H1 (cell line): Measurements from ENCODE around the gene PTPRT. TPM values are rescaled to one million over a fixed set of nuclear protein-coding genes. Genes with fewer than 3 reads are reported as not detected.

Source experiments
- CTCF ChIA-PET: fragments of 300-600 bp; sonication (Branson Sonifier 250); formaldehyde crosslinking; loops from one replicate; lab custom pipeline; 2021; ENCODE audit not compliant: partially characterized antibody; lab: Charles Lee
- POLR2A ChIA-PET: fragments of 300-600 bp; sonication (Branson Sonifier 250); formaldehyde crosslinking; loops from one replicate; lab custom pipeline; 2021; ENCODE audit warnings: inconsistent platforms; ENCODE audit not compliant: partially characterized antibody; lab: Charles Lee
- DNase-seq, 2 experiments: peaks; one replicate each; pipeline versions ENCODE4 v3.0.0 to v3.0.0-alpha.2; 2010 to 2022; ENCODE audit warnings: low spot score in 2 of 2, low read depth in 1 of 2, mixed read lengths in 1 of 2
- FAIRE-seq: peaks from 2 replicates; lab custom pipeline; 2011; peaks lifted over from hg19 to GRCh38; lab: Jason Lieb, UNC
- H2AFZ ChIP-seq: 2 replicates; pipeline ENCODE4 v1.8.1; 2012; ENCODE audit warnings: low read length, inconsistent platforms
- H2AK5ac ChIP-seq: 2 replicates; pipeline ENCODE4 v1.6.1; 2013; ENCODE audit warnings: low read depth, low read length
- H2BK120ac ChIP-seq: replicated peaks from 2 replicates; pipeline ENCODE3; 2013; ENCODE audit warnings: low read depth, low read length, inconsistent platforms
- H2BK12ac ChIP-seq: 2 replicates; pipeline ENCODE4 v1.6.1; 2013; ENCODE audit warnings: low read depth, low read length
- H2BK15ac ChIP-seq: 2 replicates; pipeline ENCODE4 v1.6.1; 2013; ENCODE audit warnings: low read length
- H2BK20ac ChIP-seq: 2 replicates; pipeline ENCODE4 v1.6.1; 2013; ENCODE audit warnings: low read length
- H2BK5ac ChIP-seq: 2 replicates; pipeline ENCODE4 v1.6.1; 2013; ENCODE audit warnings: low read depth, low read length
- H3K14ac ChIP-seq: 2 replicates; pipeline ENCODE4 v1.6.1; 2013; ENCODE audit warnings: inconsistent platforms; ENCODE audit not compliant: insufficient read length
- H3K18ac ChIP-seq: 2 replicates; pipeline ENCODE4 v1.6.1; 2013; ENCODE audit warnings: low read length; ENCODE audit errors: extremely low read depth
- H3K23ac ChIP-seq: 2 replicates; pipeline ENCODE4 v1.6.1; 2013; ENCODE audit warnings: inconsistent platforms; ENCODE audit not compliant: insufficient read length
- H3K23me2 ChIP-seq: 2 replicates; pipeline ENCODE4 v1.6.1; 2013; ENCODE audit warnings: low read depth, low read length
- H3K27ac ChIP-seq: 2 replicates; pipeline ENCODE4 v1.6.1; 2011; ENCODE audit warnings: low read depth, low read length, inconsistent platforms
- H3K27me3 ChIP-seq, 4 experiments: replicated peaks in 1 of 4; 1 replicate in 1 of 4; 2 replicates in 3 of 4; pipeline versions ENCODE4 v1.6.1 to v1.8.1; 2011 to 2013; ENCODE audit warnings: low read length in 3 of 4, mild to moderate bottlenecking in 3 of 4, inconsistent platforms in 2 of 4, mixed read lengths in 2 of 4, moderate library complexity in 1 of 4; ENCODE audit not compliant: control insufficient read depth in 3 of 4, insufficient read depth in 3 of 4; ENCODE audit errors: extremely low read depth in 1 of 4
- H3K36me3 ChIP-seq, 4 experiments: 2 replicates each; pipeline versions ENCODE4 v1.6.1 to v1.8.1; 2011 to 2013; ENCODE audit warnings: mild to moderate bottlenecking in 4 of 4, low read length in 3 of 4, moderate library complexity in 2 of 4, control low read depth in 1 of 4, inconsistent platforms in 1 of 4; ENCODE audit not compliant: insufficient read depth in 4 of 4, control insufficient read depth in 2 of 4
- H3K4ac ChIP-seq: replicated peaks from 2 replicates; pipeline ENCODE3; 2013; ENCODE audit warnings: low read length, low read depth, mixed read lengths, inconsistent platforms; ENCODE audit not compliant: insufficient read length
- H3K4me1 ChIP-seq, 4 experiments: replicated peaks in 1 of 4; 1 replicate in 1 of 4; 2 replicates in 3 of 4; pipeline versions ENCODE4 v1.6.1 to v1.8.1; 2011 to 2013; ENCODE audit warnings: low read length in 3 of 4, inconsistent platforms in 2 of 4, mixed read lengths in 1 of 4; ENCODE audit not compliant: insufficient read depth in 4 of 4, control insufficient read depth in 3 of 4
- H3K4me2 ChIP-seq, 2 experiments: 2 replicates each; pipeline versions ENCODE4 v1.6.1 to v1.8.1; 2011 to 2013; ENCODE audit warnings: low read depth in 2 of 2, low read length in 2 of 2, control low read depth in 1 of 2, inconsistent platforms in 1 of 2, mild to moderate bottlenecking in 1 of 2; ENCODE audit not compliant: insufficient read depth in 1 of 2
- H3K4me3 ChIP-seq, 4 experiments: fragments of 200-600, 300-600 bp in 1 of 4; sonication (generic), shearing (Covaris generic), sonication (Bioruptor Twin) in 1 of 4; 2 replicates each; pipeline versions ENCODE4 v1.5.1 to v1.8.1; 2011 to 2016; ENCODE audit warnings: low read length in 4 of 4, low read depth in 3 of 4, control low read depth in 2 of 4, inconsistent platforms in 2 of 4, mild to moderate bottlenecking in 2 of 4, mixed read lengths in 1 of 4, moderate library complexity in 1 of 4; ENCODE audit not compliant: insufficient read depth in 2 of 4; ENCODE audit errors: extremely low read depth in 1 of 4
- H3K56ac ChIP-seq: replicated peaks from 2 replicates; pipeline ENCODE3; 2013; ENCODE audit warnings: low read depth, mild to moderate bottlenecking, mixed read lengths, low read length, inconsistent platforms; ENCODE audit not compliant: insufficient read length
- H3K79me1 ChIP-seq: 2 replicates; pipeline ENCODE4 v1.6.1; 2013; ENCODE audit warnings: low read depth, low read length, control low read depth
- H3K79me2 ChIP-seq, 2 experiments: 2 replicates each; pipeline versions ENCODE4 v1.6.1 to v1.8.1; 2012 to 2013; ENCODE audit warnings: low read length in 2 of 2, mild to moderate bottlenecking in 2 of 2, inconsistent platforms in 1 of 2; ENCODE audit not compliant: insufficient read depth in 2 of 2, control insufficient read depth in 1 of 2
- H3K9ac ChIP-seq, 4 experiments: replicated peaks in 1 of 4; 1 replicate in 1 of 4; 2 replicates in 3 of 4; pipeline versions ENCODE4 v1.6.1 to v1.8.1; 2011 to 2013; ENCODE audit warnings: low read depth in 3 of 4, low read length in 3 of 4, control low read depth in 2 of 4, mild to moderate bottlenecking in 2 of 4, moderate library complexity in 2 of 4, inconsistent platforms in 1 of 4; ENCODE audit errors: extremely low read depth in 1 of 4
- H3K9me3 ChIP-seq, 2 experiments: 2 replicates each; pipeline versions ENCODE4 v1.6.1 to v1.8.1; 2012 to 2013; ENCODE audit warnings: mild to moderate bottlenecking in 2 of 2, moderate library complexity in 2 of 2, control low read depth in 1 of 2, inconsistent platforms in 1 of 2, low read depth in 1 of 2, low read length in 1 of 2, mixed read lengths in 1 of 2; ENCODE audit not compliant: insufficient read depth in 2 of 2
- H4K20me1 ChIP-seq, 2 experiments: replicated peaks in 1 of 2; 2 replicates each; pipeline versions ENCODE3 to v1.8.1; 2011 to 2013; ENCODE audit warnings: inconsistent platforms in 2 of 2, low read length in 2 of 2, mild to moderate bottlenecking in 1 of 2; ENCODE audit not compliant: insufficient read depth in 2 of 2, control insufficient read depth in 1 of 2
- H4K5ac ChIP-seq: 2 replicates; pipeline ENCODE4 v1.6.1; 2013; ENCODE audit warnings: low read length, low read depth, mixed read lengths, inconsistent platforms; ENCODE audit not compliant: insufficient read length
- H4K8ac ChIP-seq: 2 replicates; pipeline ENCODE4 v1.8.0; 2013; ENCODE audit warnings: mild to moderate bottlenecking, moderate library complexity, low read length, inconsistent platforms; ENCODE audit not compliant: insufficient read depth; ENCODE audit errors: extremely low read depth
- H4K91ac ChIP-seq: replicated peaks from 2 replicates; pipeline ENCODE3; 2013; ENCODE audit warnings: low read length, mixed read lengths, inconsistent platforms; ENCODE audit not compliant: insufficient read length
- CBX5 ChIP-seq: fragments of 300-800, 300-1000 bp; sonication (generic); IDR thresholded peaks from 2 replicates; pipeline ENCODE4 v1.7.1; 2016; ENCODE audit warnings: antibody characterized with exemption, low read length, low read depth
- CBX8 ChIP-seq: fragments of 300-800, 300-1000 bp; sonication (generic); IDR thresholded peaks from 2 replicates; pipeline ENCODE4 v1.7.1; 2016; ENCODE audit warnings: low read depth, low read length, borderline replicate concordance
- KDM5A ChIP-seq: fragments of 200-600 bp; IDR thresholded peaks from 2 replicates; pipeline ENCODE4 v1.7.1; 2012; ENCODE audit warnings: mild to moderate bottlenecking, low read length, inconsistent platforms, mixed read lengths
- MAFK ChIP-seq: IDR thresholded peaks from 2 replicates; pipeline ENCODE4 v1.6.1; 2012; ENCODE audit warnings: low read depth, mild to moderate bottlenecking, improper control_type of control experiment, low read length
- NRF1 ChIP-seq: IDR thresholded peaks from 2 replicates; pipeline ENCODE4 v1.6.1; 2011; ENCODE audit warnings: mild to moderate bottlenecking, low read depth, low read length, improper control_type of control experiment
- SIRT6 ChIP-seq: IDR thresholded peaks from one replicate; pipeline ENCODE4 v1.7.1; 2012; ENCODE audit warnings: low read length, inconsistent platforms
- WGBS, 2 experiments: shearing (Covaris generic) in 1 of 2; methylation state at CpG; one replicate each; pipeline versions ENCODE4 v1.1.6 to v1.1.7; 2013 to 2015; ENCODE audit warnings: low lambda C conversion rate in 2 of 2, mixed read lengths in 2 of 2, inconsistent platforms in 1 of 2, low coverage in 1 of 2, missing lambda C conversion rate in 1 of 2; ENCODE audit not compliant: insufficient replicate concordance in 2 of 2, insufficient coverage in 1 of 2, insufficient read length in 1 of 2; ENCODE audit errors: extremely low coverage in 1 of 2, missing lambda C conversion rate in 1 of 2; 5-methylcytosine and 5-hydroxymethylcytosine counted together
- polyA plus RNA-seq, 7 experiments: library from polyadenylated mRNA; depleted of rRNA in 3 of 7; stranded (reverse) in 5 of 7; unstranded in 2 of 7; fragments of >200 nt in 5 of 7; fragments of 200-250 nt in 2 of 7; gene quantifications; 1 replicate in 5 of 7; 2 replicates in 1 of 7; 4 replicates in 1 of 7; pipeline versions ENCODE4 v1.2.1 to v1.2.3, GENCODE V29; 2011 to 2013; ENCODE audit warnings: missing spikeins in 2 of 7, mixed read lengths in 2 of 7
- total RNA-seq: library from RNA; stranded (reverse); fragmentation: NEBNext Ultra II Directional; extraction: Animal tissue kit (Norgen Biotek cat#: 25700); gene quantifications from 2 replicates; pipeline ENCODE4 v1.2.1, GENCODE V29; 2021

The PTPRT gene
- total and polyA plus RNA-seq, 2 of the 8 experiments (the other 6 are each of a cell fraction or from before 2014, with no cell fraction given) = 0.33 to 1.8 TPM

DNA sequence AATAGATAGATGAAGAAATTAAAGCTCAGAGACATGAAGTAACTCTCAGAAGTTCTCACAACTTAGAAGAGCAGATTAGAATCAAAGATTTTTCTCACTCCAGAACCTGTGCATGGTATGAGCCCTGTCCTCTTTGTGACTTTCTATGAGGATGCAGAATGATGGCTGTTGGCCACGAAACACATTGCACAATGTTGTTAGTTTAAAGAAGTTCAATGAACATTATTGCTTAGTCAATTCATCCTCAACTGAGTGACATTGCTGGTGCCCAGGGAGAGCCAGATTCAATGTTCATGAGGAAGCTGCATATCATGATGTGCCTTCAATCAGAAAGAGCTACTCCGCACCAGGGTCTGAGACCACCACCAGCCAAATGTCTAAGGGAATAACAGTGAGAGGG lies 633.1 kb downstream of the PTPRT start:
- Histone ChIP-seq H3K4me3 (no peak overlapping the region), H3K79me2 (no peaks in the 10 kb centered on the region), H3K9me3 (no peaks in the 10 kb centered on the region), H2BK12ac (no peak overlapping the region), H3K4me2 (no peak overlapping the region), H3K23me2 (no peaks in the 10 kb centered on the region), H4K91ac (no peak overlapping the region), H2AFZ (no peak overlapping the region), H2BK20ac (no peak overlapping the region), H2BK15ac (no peak overlapping the region), H2BK120ac (no peak overlapping the region), H3K14ac (no peak overlapping the region), H3K4ac (no peak overlapping the region), H3K18ac (no peak overlapping the region), H3K79me1 (no peaks in the 10 kb centered on the region), H3K9ac (no peak overlapping the region), H3K4me1 (no peaks in the 10 kb centered on the region), H3K36me3 (no peaks in the 10 kb centered on the region), H3K56ac (no peak overlapping the region), H4K20me1 (no peaks in the 10 kb centered on the region), H2AK5ac (no peak overlapping the region), H3K23ac (no peak overlapping the region), H3K27me3 (no peaks in the 10 kb centered on the region), H4K5ac (no peak overlapping the region), H4K8ac (no peak overlapping the region), H2BK5ac (no peak overlapping the region), H3K27ac (no peak overlapping the region)
- DNase-seq = no peak
- WGBS, 2 experiments = 96% methylated on average over 2 of the region's 2 CpGs; no CpG with 5 or more reads in 1 of the 2 experiments
- ChIA-PET POLR2A (no interaction called here), CTCF (interaction anchor here (0.9 to 1.5 kb wide), 2 partner anchors 26 to 58 kb away, joined by 3 read pairs; no protein-coding TSS in a partner anchor)
- TF ChIP-seq CBX5 (no peak), MAFK (no peak), NRF1 (no peak), CBX8 (no peak), KDM5A (no peak), SIRT6 (no peak)
- FAIRE-seq = no peak
